ACC112 (cell line): ENCODE results near the gene ANTXR2.
"Not testable (repeated sequence)": the region's sequence is repeated elsewhere in the genome, so short reads cannot be mapped to it uniquely, and the experiment has no call there.

ENCODE experiments used
- H2AFZ ChIP-seq: fragments of 200-600 bp; sonication (generic); one replicate; pipeline ENCODE4 v1.6.0; 2017; ENCODE audit warnings: antibody characterized with exemption, low read length; ENCODE audit not compliant: unreplicated experiment
- H3K27ac ChIP-seq: fragments of 200-600 bp; sonication (generic); 2 replicates; pipeline ENCODE4 v1.5.1; 2014; ENCODE audit warnings: low read depth, mild to moderate bottlenecking, antibody characterized with exemption, low read length, moderate library complexity
- H3K27me3 ChIP-seq: fragments of 200-600 bp; sonication (generic); 2 replicates; pipeline ENCODE4 v1.6.1; 2014; ENCODE audit warnings: mild to moderate bottlenecking, antibody characterized with exemption, low read length, moderate library complexity, mixed read lengths; ENCODE audit not compliant: insufficient read depth
- H3K36me3 ChIP-seq: fragments of 200-600 bp; sonication (generic); 2 replicates; pipeline ENCODE4 v1.6.1; 2016; ENCODE audit warnings: mild to moderate bottlenecking, antibody characterized with exemption, low read length, moderate library complexity, mixed read lengths; ENCODE audit not compliant: insufficient read depth
- H3K4me1 ChIP-seq: fragments of 200-600 bp; sonication (generic); one replicate; pipeline ENCODE4 v1.6.1; 2016; ENCODE audit warnings: low read length, mixed read lengths; ENCODE audit not compliant: insufficient read depth, unreplicated experiment, control insufficient read depth
- H3K4me3 ChIP-seq: fragments of 200-600 bp; sonication (generic); 2 replicates; pipeline ENCODE4 v1.5.1; 2014; ENCODE audit warnings: mild to moderate bottlenecking, low read depth, low read length
- H3K79me2 ChIP-seq: fragments of 200-600 bp; sonication (generic); one replicate; pipeline ENCODE4 v1.6.0; 2016; ENCODE audit warnings: low read length; ENCODE audit not compliant: control insufficient read depth, unreplicated experiment, insufficient read depth

ANTXR2 gene

DNA sequence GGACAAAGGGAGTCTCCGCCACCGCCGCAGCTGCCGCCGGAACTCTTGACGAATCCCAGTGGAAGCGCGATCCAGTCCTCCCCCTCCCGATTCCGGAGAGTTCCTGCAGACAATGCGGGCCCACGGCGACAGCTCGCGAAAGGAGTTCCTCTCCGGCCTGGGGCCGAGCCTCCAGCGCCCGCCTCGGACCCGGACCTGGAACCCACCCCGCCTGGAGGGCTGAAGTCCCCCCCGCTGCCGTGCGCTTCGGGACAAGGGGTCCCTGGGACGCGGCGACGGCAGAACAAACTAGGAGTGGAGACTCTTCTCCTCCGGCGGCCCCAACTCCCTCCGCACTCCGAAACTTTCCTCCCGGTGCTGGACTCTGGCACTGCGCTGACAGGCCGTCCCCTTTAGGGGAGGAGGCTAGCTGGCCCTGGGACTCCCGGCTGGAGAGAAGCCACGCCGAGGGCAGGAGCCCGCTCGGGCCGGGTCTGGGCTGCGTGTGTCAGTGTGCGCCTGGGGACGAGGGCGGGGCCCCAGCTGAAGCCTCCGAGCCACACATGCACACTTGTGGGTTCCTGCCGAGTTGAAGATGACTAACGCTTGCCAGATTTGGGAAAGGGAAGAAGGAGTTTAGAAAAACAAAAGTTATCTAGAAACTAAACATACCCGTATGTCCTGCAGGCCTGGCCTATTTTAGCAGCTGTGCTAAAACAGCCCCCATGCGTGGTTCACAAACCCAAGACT lies at the start of gene ANTXR2:
Gene ANTXR2 (minus strand): TSS at position 486 of the 729 bp plus-strand sequence. CDS start 669 bp downstream, outside the sequence.
- Histone ChIP-seq H3K4me3 (peak within 1 kb of the TSS; percentile 81), H3K4me1 (peaks cover 45% of the 10 kb centered on the region), H3K36me3 (0 out of 2 replicates have a peak, but pooled peaks cover 3% of the 10 kb centered on the region), H3K27me3 (no peaks in the 10 kb centered on the region), H3K79me2 (peaks cover 40% of the 10 kb centered on the region), H2AFZ (peak within 1 kb of the TSS; percentile 27), H3K27ac (peak within 1 kb of the TSS; percentile 88)

GRCh38 chr4:80121815-80122214 lies 48.8 kb upstream of the ANTXR2 start:
- not testable (repeated sequence) for H3K79me2 ChIP-seq, H2AFZ ChIP-seq

GRCh38 chr4:80119620-80120019 lies 46.6 kb upstream of the ANTXR2 start:
- not testable (repeated sequence) for H3K27ac ChIP-seq, H3K27me3 ChIP-seq, H2AFZ ChIP-seq, H3K4me1 ChIP-seq, H3K79me2 ChIP-seq, H3K36me3 ChIP-seq, H3K4me3 ChIP-seq

More at GRCh38 chr4:80121815-80122214, 48.8 kb upstream of the ANTXR2 start:
- H3K27me3 ChIP-seq, H3K4me3 ChIP-seq, H3K36me3 ChIP-seq, H3K27ac ChIP-seq: not testable (repeated sequence)
- peaks cover 26% of the 10 kb centered on the region for H3K4me1 ChIP-seq

GRCh38 chr4:80116516-80116915 lies 43.5 kb upstream of the ANTXR2 start:
- Histone ChIP-seq H3K4me1 (no peaks in the 10 kb centered on the region), H3K36me3 (no peaks in the 10 kb centered on the region), H3K4me3 (no peak overlapping the region), H3K79me2 (no peaks in the 10 kb centered on the region), H3K27ac (no peak overlapping the region), H3K27me3 (no peaks in the 10 kb centered on the region), H2AFZ (no peak overlapping the region)

DNA sequence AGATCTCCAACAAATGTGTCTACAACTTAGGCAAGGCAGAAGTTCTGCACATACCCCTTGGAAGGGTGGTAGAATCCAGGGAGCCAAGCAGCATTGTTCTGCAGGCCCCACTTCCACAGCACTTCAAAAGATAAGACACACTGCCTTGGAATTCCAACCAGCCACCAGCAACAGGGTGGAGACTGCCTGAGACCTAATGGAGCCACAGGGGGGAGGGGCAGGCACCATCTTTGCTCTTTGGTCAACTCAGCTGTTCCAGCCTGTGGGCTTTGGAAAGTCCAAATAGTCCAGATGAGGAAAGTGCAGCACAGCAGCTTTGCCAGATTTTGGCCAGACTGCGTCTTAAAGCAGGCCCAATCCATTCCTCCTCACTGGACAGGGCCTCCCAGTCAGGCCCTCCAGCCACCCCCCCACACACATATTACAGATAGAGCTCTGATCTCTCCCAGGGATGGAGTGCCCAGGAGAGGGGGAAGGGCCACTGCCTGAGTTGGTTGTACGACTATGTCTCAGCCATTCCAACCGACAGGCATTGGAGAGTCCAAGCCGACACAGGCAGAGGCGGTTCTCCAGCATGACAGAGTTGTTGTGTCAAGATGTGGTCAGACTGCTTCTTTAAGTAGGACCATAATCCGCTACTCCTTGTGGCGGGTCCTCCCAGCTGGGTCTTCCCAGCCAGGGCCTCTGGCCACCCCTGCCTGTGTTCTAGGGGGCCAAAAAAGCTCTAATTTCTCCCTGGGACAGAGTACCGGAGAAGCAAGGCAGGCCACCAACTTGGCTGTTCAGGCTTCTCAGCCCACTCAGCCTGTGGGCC lies 42.5 kb upstream of the ANTXR2 start:
- H3K4me1 ChIP-seq: no peaks in the 10 kb centered on the region
- H3K27me3 ChIP-seq: no peaks in the 10 kb centered on the region
- no peaks in the 10 kb centered on the region for H3K79me2 ChIP-seq
- no peak overlapping the region for H3K4me3 ChIP-seq
- no peak overlapping the region for H3K27ac ChIP-seq
- H3K36me3 ChIP-seq: no peaks in the 10 kb centered on the region
- H2AFZ ChIP-seq: no peak overlapping the region

DNA sequence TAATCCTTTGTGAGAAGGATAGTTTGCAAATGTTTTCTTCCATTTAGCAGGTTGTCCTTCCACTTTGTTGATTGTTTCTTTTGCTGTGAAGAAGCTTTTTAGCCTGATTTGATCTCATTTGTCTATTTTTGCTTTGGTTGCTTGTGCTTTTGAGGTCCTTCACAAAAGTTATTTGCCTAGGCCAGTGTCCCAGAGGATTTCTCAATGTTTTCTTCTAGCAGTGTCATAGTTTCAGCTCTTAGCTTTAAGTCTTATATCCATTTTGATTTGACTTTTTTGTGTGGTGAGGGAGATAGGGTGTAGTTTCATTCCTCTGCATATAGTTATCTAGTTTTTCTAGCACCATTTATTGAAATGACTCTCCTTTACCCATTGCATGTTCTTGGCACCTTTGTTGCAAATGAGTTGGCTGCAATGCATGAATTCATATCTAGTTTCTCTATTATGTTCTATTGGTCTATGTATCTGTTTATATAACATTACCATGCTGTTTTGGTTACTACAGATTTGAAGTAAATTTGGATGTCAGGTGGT lies 41.8 kb upstream of the ANTXR2 start:
- Histone ChIP-seq H2AFZ (no peak overlapping the region), H3K36me3 (no peaks in the 10 kb centered on the region), H3K79me2 (no peaks in the 10 kb centered on the region), H3K27ac (no peak overlapping the region), H3K4me3 (no peak overlapping the region), H3K27me3 (no peaks in the 10 kb centered on the region), H3K4me1 (no peaks in the 10 kb centered on the region)

DNA sequence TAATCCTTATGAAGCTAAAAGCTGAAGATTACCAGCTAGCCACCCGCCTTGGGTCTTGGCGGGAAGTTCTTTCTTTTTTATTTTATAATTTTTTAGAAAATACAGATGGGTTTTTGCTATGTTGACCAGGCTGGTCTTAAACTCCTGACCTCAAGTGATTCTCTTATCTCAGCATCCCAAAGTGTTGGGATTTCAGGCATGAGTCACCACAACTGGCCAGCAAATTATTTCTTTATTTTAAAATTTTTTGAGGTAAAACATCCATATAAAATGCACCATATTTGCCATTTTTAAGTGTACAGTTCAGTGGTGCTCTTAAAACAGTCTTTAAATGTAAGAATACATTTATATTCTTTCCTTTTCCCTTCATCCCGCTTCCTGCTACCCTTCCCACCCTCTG lies 40.6 kb upstream of the ANTXR2 start:
- H3K27ac ChIP-seq: no peak overlapping the region
- H3K36me3 ChIP-seq: no peaks in the 10 kb centered on the region
- H3K4me3 ChIP-seq: no peak overlapping the region
- H3K79me2 ChIP-seq: no peaks in the 10 kb centered on the region
- H3K27me3 ChIP-seq: no peaks in the 10 kb centered on the region
- no peaks in the 10 kb centered on the region for H3K4me1 ChIP-seq
- H2AFZ ChIP-seq: no peak overlapping the region

DNA sequence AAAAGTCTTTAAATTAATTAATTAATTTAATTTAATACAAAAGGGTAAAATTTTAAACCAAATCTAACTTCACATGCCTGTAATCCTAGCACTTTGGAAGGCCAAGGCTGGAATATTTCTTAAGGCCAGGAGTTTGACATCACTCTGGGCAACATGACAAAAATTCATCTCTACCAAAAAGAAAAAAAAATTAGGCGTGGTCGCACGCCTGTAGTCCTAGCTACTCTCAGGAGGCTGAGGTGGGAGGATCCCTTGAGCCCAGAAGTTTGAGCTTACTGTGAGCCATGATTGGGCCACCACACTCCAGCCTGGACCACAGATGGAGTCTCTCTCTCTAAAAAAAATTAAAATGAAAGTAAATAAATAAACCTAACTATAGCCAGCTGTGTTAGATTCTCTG lies 39.2 kb upstream of the ANTXR2 start:
- H3K27ac ChIP-seq: no peak overlapping the region
- H3K36me3 ChIP-seq: no peaks in the 10 kb centered on the region; the same call in 1 of the 2 replicates
- H2AFZ ChIP-seq: no peak overlapping the region
- H3K79me2 ChIP-seq: no peaks in the 10 kb centered on the region
- no peaks in the 10 kb centered on the region for H3K4me1 ChIP-seq
- no peak overlapping the region for H3K4me3 ChIP-seq
- H3K27me3 ChIP-seq: no peaks in the 10 kb centered on the region

DNA sequence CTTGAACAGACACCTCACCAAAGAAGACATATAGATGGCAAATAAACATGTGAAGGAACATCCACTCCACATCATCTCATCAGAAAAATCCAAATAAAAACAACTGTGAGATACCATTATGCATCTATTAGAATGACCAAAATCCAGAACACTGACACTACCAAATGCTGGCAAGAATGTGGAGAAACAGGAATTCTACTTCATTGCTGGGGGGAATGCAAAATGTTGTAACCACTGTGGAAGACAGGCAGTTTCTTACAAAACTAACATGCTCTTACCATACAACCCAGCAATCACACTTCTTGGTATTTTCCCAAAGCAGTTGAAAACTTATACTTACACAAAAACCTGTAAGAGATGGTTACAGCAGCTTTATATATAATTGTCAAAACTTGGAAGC lies 38.2 kb upstream of the ANTXR2 start:
- Histone ChIP-seq H2AFZ (no peak overlapping the region), H3K79me2 (no peaks in the 10 kb centered on the region), H3K36me3 (no peaks in the 10 kb centered on the region; the same call in 1 of the 2 replicates), H3K4me3 (no peak overlapping the region), H3K27me3 (no peaks in the 10 kb centered on the region), H3K27ac (no peak overlapping the region), H3K4me1 (no peaks in the 10 kb centered on the region)

DNA sequence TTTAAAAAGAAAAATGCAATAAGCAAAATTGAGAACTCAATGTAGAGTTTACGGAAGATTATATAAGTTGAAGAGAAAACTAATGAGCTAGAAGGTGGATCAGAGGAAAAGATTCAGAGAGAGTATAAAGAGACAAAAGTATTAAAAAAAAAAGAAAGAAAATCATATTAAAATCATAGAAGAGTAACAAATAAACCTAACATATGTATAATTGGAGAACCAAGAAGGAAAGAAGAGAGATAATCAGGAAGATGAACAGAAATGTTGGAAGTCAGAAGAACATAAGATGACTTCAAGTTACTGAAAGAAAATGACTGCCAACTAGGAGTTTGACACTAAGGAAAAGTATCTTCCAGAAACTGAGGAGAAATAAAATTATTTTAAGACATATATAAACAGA lies 34.3 kb upstream of the ANTXR2 start:
- Histone ChIP-seq H3K4me1 (no peaks in the 10 kb centered on the region), H3K79me2 (no peaks in the 10 kb centered on the region)

More for the DNA sequence above, 34.3 kb upstream of the ANTXR2 start:
- Histone ChIP-seq H2AFZ (no peak overlapping the region), H3K4me3 (no peak overlapping the region), H3K27me3 (no peaks in the 10 kb centered on the region), H3K27ac (no peak overlapping the region), H3K36me3 (no peaks in the 10 kb centered on the region; the same call in 1 of the 2 replicates)
